Fibroblast of lung (primary cell): ENCODE data around the gene WDR5B.

ENCODE experiments used
- EZH2 ChIP-seq: IDR thresholded peaks from 2 replicates; pipeline ENCODE4 v1.5.1; 2012; ENCODE audit warnings: low read length, control low read depth, mild to moderate bottlenecking; ENCODE audit errors: missing control alignments
- TF ChIP-seq, protein P1 (sequence below), 2 donors: IDR thresholded peaks in 1 of 2; conservative IDR thresholded peaks in 1 of 2; 1 replicate in 1 of 2; 2 replicates in 1 of 2; pipeline ENCODE4 v1.5.1; 2011 to 2012; ENCODE audit warnings: low read length in 2 of 2, control low read depth in 1 of 2, inconsistent platforms in 1 of 2, low read depth in 1 of 2, mild to moderate bottlenecking in 1 of 2

DNA sequence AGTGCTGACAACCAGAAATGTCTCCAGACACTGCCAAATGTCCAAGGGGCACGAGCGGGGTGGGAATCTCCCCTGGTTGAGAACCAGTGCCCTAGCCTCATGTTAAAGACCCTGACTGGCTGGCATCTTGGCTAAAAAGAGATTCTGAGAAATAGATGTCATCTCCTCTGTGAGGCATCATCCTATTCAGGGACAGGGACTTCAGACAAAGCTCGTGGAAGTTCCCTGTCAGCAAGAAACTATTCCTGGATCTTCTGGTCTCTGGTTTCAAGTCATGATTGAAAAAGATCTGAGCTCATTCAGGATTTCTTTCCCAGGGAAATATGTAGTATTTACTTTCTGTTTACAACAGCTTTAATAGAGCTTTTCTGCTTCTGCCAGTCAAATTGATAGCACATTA is 10.8 kb downstream of the WDR5B start:
- TF ChIP-seq, protein P1, sequence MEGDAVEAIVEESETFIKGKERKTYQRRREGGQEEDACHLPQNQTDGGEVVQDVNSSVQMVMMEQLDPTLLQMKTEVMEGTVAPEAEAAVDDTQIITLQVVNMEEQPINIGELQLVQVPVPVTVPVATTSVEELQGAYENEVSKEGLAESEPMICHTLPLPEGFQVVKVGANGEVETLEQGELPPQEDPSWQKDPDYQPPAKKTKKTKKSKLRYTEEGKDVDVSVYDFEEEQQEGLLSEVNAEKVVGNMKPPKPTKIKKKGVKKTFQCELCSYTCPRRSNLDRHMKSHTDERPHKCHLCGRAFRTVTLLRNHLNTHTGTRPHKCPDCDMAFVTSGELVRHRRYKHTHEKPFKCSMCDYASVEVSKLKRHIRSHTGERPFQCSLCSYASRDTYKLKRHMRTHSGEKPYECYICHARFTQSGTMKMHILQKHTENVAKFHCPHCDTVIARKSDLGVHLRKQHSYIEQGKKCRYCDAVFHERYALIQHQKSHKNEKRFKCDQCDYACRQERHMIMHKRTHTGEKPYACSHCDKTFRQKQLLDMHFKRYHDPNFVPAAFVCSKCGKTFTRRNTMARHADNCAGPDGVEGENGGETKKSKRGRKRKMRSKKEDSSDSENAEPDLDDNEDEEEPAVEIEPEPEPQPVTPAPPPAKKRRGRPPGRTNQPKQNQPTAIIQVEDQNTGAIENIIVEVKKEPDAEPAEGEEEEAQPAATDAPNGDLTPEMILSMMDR (conservative IDR thresholded peaks at IDR 0.05 in 1 of 2, IDR thresholded peaks at IDR 0.05 in 1 of 2; ENCODE audit: low read depth in 1 of 2, low read length in 2 of 2) = no peak
- TF ChIP-seq EZH2 = no peak
